Adrenal gland (tissue), 5 donors: Measurements from ENCODE around the gene SLC22A7.

Experiments used
- POLR2A ChIP-seq, 2 donors: fragments of 450-650 bp; IDR thresholded peaks; one replicate each; pipeline ENCODE4 v1.6.1; 2017; ENCODE audit warnings: antibody characterized with exemption in 2 of 2, mild to moderate bottlenecking in 2 of 2, moderate library complexity in 1 of 2
- TF ChIP-seq, protein P1 (sequence below), 6 experiments: fragments of 450-650 bp in 4 of 6; fragments of 200-600 bp in 2 of 6; sonication (generic) in 1 of 6; IDR thresholded peaks; 1 replicate in 5 of 6; 2 replicates in 1 of 6; pipeline versions ENCODE4 v1.5.1 to v1.8.0; 2016 to 2021; ENCODE audit warnings: antibody characterized with exemption in 6 of 6, mild to moderate bottlenecking in 2 of 6, moderate library complexity in 1 of 6
- donor health status: DM: no; HTN: no; CAD: no.

DNA sequence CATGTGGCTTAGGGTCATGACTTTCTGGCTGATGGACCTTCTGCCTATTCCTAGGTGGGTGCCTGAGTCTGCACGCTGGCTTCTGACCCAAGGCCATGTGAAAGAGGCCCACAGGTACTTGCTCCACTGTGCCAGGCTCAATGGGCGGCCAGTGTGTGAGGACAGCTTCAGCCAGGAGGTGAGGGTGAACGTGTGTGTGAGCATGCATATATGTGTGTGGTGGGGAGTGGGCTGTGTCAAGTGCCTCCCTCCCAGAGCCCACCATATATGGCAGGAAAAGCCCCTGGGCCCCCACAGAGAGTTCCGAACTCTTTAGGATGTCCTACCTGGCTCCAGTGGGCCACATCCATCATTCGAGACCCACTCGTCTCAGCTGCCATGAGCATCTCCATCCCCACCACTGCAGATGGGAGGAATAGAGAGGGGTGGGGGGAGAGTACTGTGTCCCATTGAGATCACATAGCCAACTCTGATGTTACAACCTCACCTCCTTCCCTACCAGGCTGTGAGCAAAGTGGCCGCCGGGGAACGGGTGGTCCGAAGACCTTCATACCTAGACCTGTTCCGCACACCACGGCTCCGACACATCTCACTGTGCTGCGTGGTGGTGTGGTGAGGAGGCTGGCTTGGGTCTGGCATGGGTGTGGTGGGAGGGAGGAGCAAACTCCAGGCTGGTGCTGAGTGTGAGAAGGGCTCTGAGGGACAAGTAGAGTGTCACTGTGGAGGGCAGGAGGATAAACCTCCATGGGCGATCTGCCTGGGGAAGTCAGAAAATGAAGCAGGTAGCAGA, 3.2 kb downstream of the SLC22A7 start:
- TF ChIP-seq, protein P1, sequence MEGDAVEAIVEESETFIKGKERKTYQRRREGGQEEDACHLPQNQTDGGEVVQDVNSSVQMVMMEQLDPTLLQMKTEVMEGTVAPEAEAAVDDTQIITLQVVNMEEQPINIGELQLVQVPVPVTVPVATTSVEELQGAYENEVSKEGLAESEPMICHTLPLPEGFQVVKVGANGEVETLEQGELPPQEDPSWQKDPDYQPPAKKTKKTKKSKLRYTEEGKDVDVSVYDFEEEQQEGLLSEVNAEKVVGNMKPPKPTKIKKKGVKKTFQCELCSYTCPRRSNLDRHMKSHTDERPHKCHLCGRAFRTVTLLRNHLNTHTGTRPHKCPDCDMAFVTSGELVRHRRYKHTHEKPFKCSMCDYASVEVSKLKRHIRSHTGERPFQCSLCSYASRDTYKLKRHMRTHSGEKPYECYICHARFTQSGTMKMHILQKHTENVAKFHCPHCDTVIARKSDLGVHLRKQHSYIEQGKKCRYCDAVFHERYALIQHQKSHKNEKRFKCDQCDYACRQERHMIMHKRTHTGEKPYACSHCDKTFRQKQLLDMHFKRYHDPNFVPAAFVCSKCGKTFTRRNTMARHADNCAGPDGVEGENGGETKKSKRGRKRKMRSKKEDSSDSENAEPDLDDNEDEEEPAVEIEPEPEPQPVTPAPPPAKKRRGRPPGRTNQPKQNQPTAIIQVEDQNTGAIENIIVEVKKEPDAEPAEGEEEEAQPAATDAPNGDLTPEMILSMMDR (IDR thresholded peaks at IDR 0.05), result no peak
- TF ChIP-seq POLR2A (IDR thresholded peaks at IDR 0.05), result no peak
